Measurements from ENCODE around the gene SHKBP1.

Gene SHKBP1

GRCh38 chr19:40610396-40611064 is 33.9 kb downstream of the SHKBP1 start (continued):
- TF ChIP-seq, protein P1, sequence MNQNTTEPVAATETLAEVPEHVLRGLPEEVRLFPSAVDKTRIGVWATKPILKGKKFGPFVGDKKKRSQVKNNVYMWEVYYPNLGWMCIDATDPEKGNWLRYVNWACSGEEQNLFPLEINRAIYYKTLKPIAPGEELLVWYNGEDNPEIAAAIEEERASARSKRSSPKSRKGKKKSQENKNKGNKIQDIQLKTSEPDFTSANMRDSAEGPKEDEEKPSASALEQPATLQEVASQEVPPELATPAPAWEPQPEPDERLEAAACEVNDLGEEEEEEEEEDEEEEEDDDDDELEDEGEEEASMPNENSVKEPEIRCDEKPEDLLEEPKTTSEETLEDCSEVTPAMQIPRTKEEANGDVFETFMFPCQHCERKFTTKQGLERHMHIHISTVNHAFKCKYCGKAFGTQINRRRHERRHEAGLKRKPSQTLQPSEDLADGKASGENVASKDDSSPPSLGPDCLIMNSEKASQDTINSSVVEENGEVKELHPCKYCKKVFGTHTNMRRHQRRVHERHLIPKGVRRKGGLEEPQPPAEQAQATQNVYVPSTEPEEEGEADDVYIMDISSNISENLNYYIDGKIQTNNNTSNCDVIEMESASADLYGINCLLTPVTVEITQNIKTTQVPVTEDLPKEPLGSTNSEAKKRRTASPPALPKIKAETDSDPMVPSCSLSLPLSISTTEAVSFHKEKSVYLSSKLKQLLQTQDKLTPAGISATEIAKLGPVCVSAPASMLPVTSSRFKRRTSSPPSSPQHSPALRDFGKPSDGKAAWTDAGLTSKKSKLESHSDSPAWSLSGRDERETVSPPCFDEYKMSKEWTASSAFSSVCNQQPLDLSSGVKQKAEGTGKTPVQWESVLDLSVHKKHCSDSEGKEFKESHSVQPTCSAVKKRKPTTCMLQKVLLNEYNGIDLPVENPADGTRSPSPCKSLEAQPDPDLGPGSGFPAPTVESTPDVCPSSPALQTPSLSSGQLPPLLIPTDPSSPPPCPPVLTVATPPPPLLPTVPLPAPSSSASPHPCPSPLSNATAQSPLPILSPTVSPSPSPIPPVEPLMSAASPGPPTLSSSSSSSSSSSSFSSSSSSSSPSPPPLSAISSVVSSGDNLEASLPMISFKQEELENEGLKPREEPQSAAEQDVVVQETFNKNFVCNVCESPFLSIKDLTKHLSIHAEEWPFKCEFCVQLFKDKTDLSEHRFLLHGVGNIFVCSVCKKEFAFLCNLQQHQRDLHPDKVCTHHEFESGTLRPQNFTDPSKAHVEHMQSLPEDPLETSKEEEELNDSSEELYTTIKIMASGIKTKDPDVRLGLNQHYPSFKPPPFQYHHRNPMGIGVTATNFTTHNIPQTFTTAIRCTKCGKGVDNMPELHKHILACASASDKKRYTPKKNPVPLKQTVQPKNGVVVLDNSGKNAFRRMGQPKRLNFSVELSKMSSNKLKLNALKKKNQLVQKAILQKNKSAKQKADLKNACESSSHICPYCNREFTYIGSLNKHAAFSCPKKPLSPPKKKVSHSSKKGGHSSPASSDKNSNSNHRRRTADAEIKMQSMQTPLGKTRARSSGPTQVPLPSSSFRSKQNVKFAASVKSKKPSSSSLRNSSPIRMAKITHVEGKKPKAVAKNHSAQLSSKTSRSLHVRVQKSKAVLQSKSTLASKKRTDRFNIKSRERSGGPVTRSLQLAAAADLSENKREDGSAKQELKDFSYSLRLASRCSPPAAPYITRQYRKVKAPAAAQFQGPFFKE (tag by site-specific recombination; IDR thresholded peaks at IDR 0.05; ENCODE audit: borderline replicate concordance), result peak; percentile 94; the same call in 1 of the 2 replicates
- no peak for TF ChIP-seq KLF10 (tag by site-specific recombination; IDR thresholded peaks at IDR 0.05)
- no peak for TF ChIP-seq ZNF776 (tag by site-specific recombination; IDR thresholded peaks at IDR 0.05; ENCODE audit: borderline replicate concordance)
- 0 out of 2 replicates have a peak, but pooled peaks have one; percentile 8 for TF ChIP-seq ZNF785 (tag by site-specific recombination; IDR thresholded peaks at IDR 0.05)
- no peak for TF ChIP-seq HOXA7 (CRISPR knock-in tag; IDR thresholded peaks at IDR 0.05; ENCODE audit: borderline replicate concordance)
- no peak for TF ChIP-seq ZNF645 (tag by site-specific recombination; IDR thresholded peaks at IDR 0.05)
- no peak for TF ChIP-seq ZNF398 (tag by site-specific recombination; IDR thresholded peaks at IDR 0.05)
- TF ChIP-seq ZNF26 (tag by site-specific recombination; IDR thresholded peaks at IDR 0.05), result no peak
- 0 out of 2 replicates have a peak, but pooled peaks have one; percentile 9 for TF ChIP-seq ZNF548 (tag by site-specific recombination; IDR thresholded peaks at IDR 0.05)
- TF ChIP-seq ZNF214 (tag by site-specific recombination; IDR thresholded peaks at IDR 0.05; ENCODE audit: borderline replicate concordance), result no peak
- TF ChIP-seq, protein P2, sequence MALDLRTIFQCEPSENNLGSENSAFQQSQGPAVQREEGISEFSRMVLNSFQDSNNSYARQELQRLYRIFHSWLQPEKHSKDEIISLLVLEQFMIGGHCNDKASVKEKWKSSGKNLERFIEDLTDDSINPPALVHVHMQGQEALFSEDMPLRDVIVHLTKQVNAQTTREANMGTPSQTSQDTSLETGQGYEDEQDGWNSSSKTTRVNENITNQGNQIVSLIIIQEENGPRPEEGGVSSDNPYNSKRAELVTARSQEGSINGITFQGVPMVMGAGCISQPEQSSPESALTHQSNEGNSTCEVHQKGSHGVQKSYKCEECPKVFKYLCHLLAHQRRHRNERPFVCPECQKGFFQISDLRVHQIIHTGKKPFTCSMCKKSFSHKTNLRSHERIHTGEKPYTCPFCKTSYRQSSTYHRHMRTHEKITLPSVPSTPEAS (tag by site-specific recombination; IDR thresholded peaks at IDR 0.05), result no peak
- no peak for TF ChIP-seq ZNF629 (tag by site-specific recombination; IDR thresholded peaks at IDR 0.05)
- TF ChIP-seq ZNF133 (tag by site-specific recombination; IDR thresholded peaks at IDR 0.05), result peak; percentile 56; the same call in 1 of the 2 replicates
- TF ChIP-seq, protein P3, sequence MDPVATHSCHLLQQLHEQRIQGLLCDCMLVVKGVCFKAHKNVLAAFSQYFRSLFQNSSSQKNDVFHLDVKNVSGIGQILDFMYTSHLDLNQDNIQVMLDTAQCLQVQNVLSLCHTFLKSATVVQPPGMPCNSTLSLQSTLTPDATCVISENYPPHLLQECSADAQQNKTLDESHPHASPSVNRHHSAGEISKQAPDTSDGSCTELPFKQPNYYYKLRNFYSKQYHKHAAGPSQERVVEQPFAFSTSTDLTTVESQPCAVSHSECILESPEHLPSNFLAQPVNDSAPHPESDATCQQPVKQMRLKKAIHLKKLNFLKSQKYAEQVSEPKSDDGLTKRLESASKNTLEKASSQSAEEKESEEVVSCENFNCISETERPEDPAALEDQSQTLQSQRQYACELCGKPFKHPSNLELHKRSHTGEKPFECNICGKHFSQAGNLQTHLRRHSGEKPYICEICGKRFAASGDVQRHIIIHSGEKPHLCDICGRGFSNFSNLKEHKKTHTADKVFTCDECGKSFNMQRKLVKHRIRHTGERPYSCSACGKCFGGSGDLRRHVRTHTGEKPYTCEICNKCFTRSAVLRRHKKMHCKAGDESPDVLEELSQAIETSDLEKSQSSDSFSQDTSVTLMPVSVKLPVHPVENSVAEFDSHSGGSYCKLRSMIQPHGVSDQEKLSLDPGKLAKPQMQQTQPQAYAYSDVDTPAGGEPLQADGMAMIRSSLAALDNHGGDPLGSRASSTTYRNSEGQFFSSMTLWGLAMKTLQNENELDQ (tag by site-specific recombination; IDR thresholded peaks at IDR 0.05; ENCODE audit: low read depth), result no peak
- TF ChIP-seq ZBTB17 (tag by site-specific recombination; IDR thresholded peaks at IDR 0.05), result peak; percentile 81; the same call in 1 of the 2 replicates
- no peak for TF ChIP-seq PRDM1 (tag by site-specific recombination; IDR thresholded peaks at IDR 0.05)
- 0 out of 2 replicates have a peak, but pooled peaks have one; percentile 6 for TF ChIP-seq SP2 (tag by site-specific recombination; IDR thresholded peaks at IDR 0.05)
- TF ChIP-seq ZNF426 (tag by site-specific recombination; IDR thresholded peaks at IDR 0.05), result no peak
- no peak for TF ChIP-seq ZNF280D (tag by site-specific recombination; IDR thresholded peaks at IDR 0.05)
- TF ChIP-seq ZFHX2 (tag by site-specific recombination; conservative IDR thresholded peaks at IDR 0.05), result no peak
- 0 out of 2 replicates have a peak, but pooled peaks have one; percentile 6 for TF ChIP-seq ZNF146 (tag by site-specific recombination; IDR thresholded peaks at IDR 0.05)
